Fibroblast of lung (primary cell): Measurements from ENCODE around the gene GADL1. TPM values are rescaled to one million over a fixed set of nuclear protein-coding genes. Genes with fewer than 3 reads are reported as not detected.

ENCODE experiments used
- DNase-seq, 2 donors: peaks; one replicate each; pipeline versions ENCODE4 v3.0.0 to v3.0.0-alpha.2; 2010; ENCODE audit warnings: low read depth in 2 of 2
- H2AFZ ChIP-seq: 2 replicates; pipeline ENCODE4 v1.5.1; 2012; ENCODE audit warnings: low read length, control low read depth, inconsistent platforms
- H3K27ac ChIP-seq: 2 replicates; pipeline ENCODE4 v1.5.1; 2011; ENCODE audit warnings: low read length, control low read depth; ENCODE audit not compliant: insufficient read depth
- H3K27me3 ChIP-seq: 2 replicates; pipeline ENCODE4 v1.5.1; 2011; ENCODE audit warnings: mild to moderate bottlenecking, low read length; ENCODE audit not compliant: control insufficient read depth, insufficient read depth
- H3K36me3 ChIP-seq: 2 replicates; pipeline ENCODE4 v1.5.1; 2011; ENCODE audit warnings: low read length; ENCODE audit not compliant: control insufficient read depth, insufficient read depth
- H3K4me1 ChIP-seq: 2 replicates; pipeline ENCODE4 v1.5.1; 2011; ENCODE audit warnings: low read length; ENCODE audit not compliant: control insufficient read depth, insufficient read depth; ENCODE audit errors: extremely low read depth
- H3K4me2 ChIP-seq: 2 replicates; pipeline ENCODE4 v1.5.1; 2011; ENCODE audit warnings: low read length, control low read depth; ENCODE audit not compliant: insufficient read depth; ENCODE audit errors: extremely low read depth
- H3K4me3 ChIP-seq, 4 experiments: fragments of 200-600 bp in 1 of 4; sonication (generic) in 1 of 4; replicated peaks in 1 of 4; 2 replicates each; pipeline ENCODE4 v1.5.1; 2011 to 2016; ENCODE audit warnings: low read length in 4 of 4, low read depth in 3 of 4, mild to moderate bottlenecking in 3 of 4, control low read depth in 2 of 4, inconsistent platforms in 1 of 4, mixed read lengths in 1 of 4; ENCODE audit not compliant: insufficient read depth in 1 of 4; ENCODE audit errors: control extremely low read depth in 1 of 4
- H3K79me2 ChIP-seq: 2 replicates; pipeline ENCODE4 v1.5.1; 2012; ENCODE audit warnings: mild to moderate bottlenecking, low read length, inconsistent platforms; ENCODE audit not compliant: control insufficient read depth, insufficient read depth
- H3K9ac ChIP-seq: 2 replicates; pipeline ENCODE4 v1.5.1; 2011; ENCODE audit warnings: mild to moderate bottlenecking, low read length, control low read depth; ENCODE audit not compliant: insufficient read depth
- H3K9me3 ChIP-seq: 2 replicates; pipeline ENCODE4 v1.5.1; 2012; ENCODE audit warnings: low read depth, low read length; ENCODE audit not compliant: control insufficient read depth, insufficient read depth
- H4K20me1 ChIP-seq: 2 replicates; pipeline ENCODE4 v1.5.1; 2011; ENCODE audit warnings: low read length; ENCODE audit not compliant: control insufficient read depth, insufficient read depth; ENCODE audit errors: extremely low read depth
- CTCF ChIP-seq, 2 donors: IDR thresholded peaks in 1 of 2; conservative IDR thresholded peaks in 1 of 2; 1 replicate in 1 of 2; 2 replicates in 1 of 2; pipeline ENCODE4 v1.5.1; 2011 to 2012; ENCODE audit warnings: low read length in 2 of 2, control low read depth in 1 of 2, inconsistent platforms in 1 of 2, low read depth in 1 of 2, mild to moderate bottlenecking in 1 of 2
- EZH2 ChIP-seq: IDR thresholded peaks from 2 replicates; pipeline ENCODE4 v1.5.1; 2012; ENCODE audit warnings: low read length, control low read depth, mild to moderate bottlenecking; ENCODE audit errors: missing control alignments
- polyA plus RNA-seq, 2 donors: library from polyadenylated mRNA; depleted of rRNA in 1 of 2; stranded (reverse) in 1 of 2; unstranded in 1 of 2; fragments of >200 nt; gene quantifications; 2 replicates each; pipeline ENCODE4 v1.2.1, GENCODE V29; 2011 to 2012; ENCODE audit warnings: missing spikeins in 1 of 2
- total RNA-seq: library from RNA; depleted of rRNA; stranded (reverse); fragments of >200 nt; gene quantifications from 2 replicates; pipeline ENCODE4 v1.2.1, GENCODE V29; 2014

The GADL1 gene
- total and polyA plus RNA-seq, 2 donors (not counting 1 experiment from before 2014, with no cell fraction given) = 0.18 to 3.6 TPM

GRCh38 chr3:30847592-30847991 lies 46.9 kb downstream of the GADL1 start:
- Histone ChIP-seq H3K4me2 (no peak overlapping the region), H2AFZ (no peak overlapping the region), H3K9ac (no peak overlapping the region), H3K4me1 (no peaks in the 10 kb centered on the region), H3K79me2 (no peaks in the 10 kb centered on the region), H3K27ac (no peak overlapping the region), H3K36me3 (no peaks in the 10 kb centered on the region), H3K4me3 (no peak overlapping the region), H3K9me3 (no peaks in the 10 kb centered on the region), H3K27me3 (no peaks in the 10 kb centered on the region), H4K20me1 (no peaks in the 10 kb centered on the region)
- no peak for TF ChIP-seq CTCF (conservative IDR thresholded peaks at IDR 0.05 in 1 of 2, IDR thresholded peaks at IDR 0.05 in 1 of 2; ENCODE audit: low read depth in 1 of 2, low read length in 2 of 2)
- no peak for TF ChIP-seq EZH2
- peak in 1 of 2 donors; percentile 2 for DNase-seq

GRCh38 chr3:30845606-30846005 lies 48.9 kb downstream of the GADL1 start:
- no peak overlapping the region for H3K4me2 ChIP-seq
- no peaks in the 10 kb centered on the region for H4K20me1 ChIP-seq
- DNase-seq = no peak
- H3K4me1 ChIP-seq = no peaks in the 10 kb centered on the region
- no peak overlapping the region for H3K27ac ChIP-seq
- H3K4me3 ChIP-seq = no peak overlapping the region
- TF ChIP-seq EZH2 (no peak), CTCF (conservative IDR thresholded peaks at IDR 0.05 in 1 of 2, IDR thresholded peaks at IDR 0.05 in 1 of 2; ENCODE audit: low read depth in 1 of 2, low read length in 2 of 2) (no peak)
- no peaks in the 10 kb centered on the region for H3K9me3 ChIP-seq
- H3K27me3 ChIP-seq = no peaks in the 10 kb centered on the region
- no peak overlapping the region for H2AFZ ChIP-seq
- no peak overlapping the region for H3K9ac ChIP-seq
- no peaks in the 10 kb centered on the region for H3K79me2 ChIP-seq
- H3K36me3 ChIP-seq = no peaks in the 10 kb centered on the region

GRCh38 chr3:30843877-30844276 lies 50.6 kb downstream of the GADL1 start:
- no peaks in the 10 kb centered on the region for H3K4me1 ChIP-seq
- no peak overlapping the region for H3K9ac ChIP-seq
- no peaks in the 10 kb centered on the region for H3K9me3 ChIP-seq
- H3K4me3 ChIP-seq = no peak overlapping the region
- H3K4me2 ChIP-seq = no peak overlapping the region
- H3K27ac ChIP-seq = no peak overlapping the region
- H3K79me2 ChIP-seq = no peaks in the 10 kb centered on the region
- TF ChIP-seq EZH2 = no peak
- TF ChIP-seq CTCF (conservative IDR thresholded peaks at IDR 0.05 in 1 of 2, IDR thresholded peaks at IDR 0.05 in 1 of 2; ENCODE audit: low read depth in 1 of 2, low read length in 2 of 2) = no peak
- H4K20me1 ChIP-seq = no peaks in the 10 kb centered on the region
- no peaks in the 10 kb centered on the region for H3K27me3 ChIP-seq
- H2AFZ ChIP-seq = no peak overlapping the region
- H3K36me3 ChIP-seq = no peaks in the 10 kb centered on the region
- DNase-seq = no peak
